Measurements from ENCODE around the gene ZFP92. TPM values are rescaled to one million over a fixed set of nuclear protein-coding genes. Genes with fewer than 3 reads are reported as not detected.

The ZFP92 gene
- total RNA-seq, 6 donors from 2014 or later, result 2.7 to 5.1 (median 3.7) TPM

DNA sequence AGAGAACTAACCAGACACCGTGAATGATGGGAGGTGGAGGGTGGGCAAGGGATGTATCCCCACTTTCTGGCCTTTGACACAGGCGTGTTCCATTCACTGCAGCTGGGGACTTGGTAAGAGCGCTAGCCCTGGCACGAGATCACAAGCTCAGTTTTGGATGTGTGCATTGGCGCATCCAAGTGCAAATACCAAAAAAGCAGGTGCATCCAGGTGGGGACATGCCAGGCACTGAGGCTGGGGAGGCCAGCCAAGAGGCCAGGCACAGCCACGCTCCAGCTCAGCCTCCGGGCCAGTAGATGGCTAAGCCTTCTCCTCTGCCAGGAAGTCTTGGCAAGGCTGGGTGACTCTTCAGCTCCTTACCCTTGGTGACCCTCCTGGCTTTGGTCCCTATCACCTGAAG lies 4.4 kb upstream of the ZFP92 start:
- WGBS, 2 donors, result 79 to 90% methylated on average over 5 to 6 of the region's 7 CpGs
- no peak overlapping the region for H3K27ac ChIP-seq
- ATAC-seq (ENCODE audit: low FRiP score in 2 of 2) (no peak), DNase-seq (no peak)
- H3K27me3 ChIP-seq, result no peaks in the 10 kb centered on the region
- H3K4me1 ChIP-seq, result peaks cover 0 to 4% (median 2%) of the 10 kb centered on the region in 4 donors
- H3K4me3 ChIP-seq, result no peak overlapping the region
- no peaks in the 10 kb centered on the region for H3K36me3 ChIP-seq
- TF ChIP-seq CTCF (IDR thresholded peaks at IDR 0.05), result no peak
- H3K9me3 ChIP-seq, result no peaks in the 10 kb centered on the region

GRCh38 chrX:153407736-153408135 lies 3.5 kb upstream of the ZFP92 start:
- WGBS, 2 donors, result 62% methylated on average over 3 of the region's 3 CpGs; no CpG with 5 or more reads in 1 of the 2 donors
- no peaks in the 10 kb centered on the region for H3K27me3 ChIP-seq
- DNase-seq (no peak), ATAC-seq (ENCODE audit: low FRiP score in 2 of 2) (no peak)
- H3K27ac ChIP-seq, result no peak overlapping the region
- no peaks in the 10 kb centered on the region for H3K9me3 ChIP-seq
- H3K4me3 ChIP-seq, result no peak overlapping the region
- H3K36me3 ChIP-seq, result no peaks in the 10 kb centered on the region
- TF ChIP-seq POLR2A (IDR thresholded peaks at IDR 0.05) (no peak), POLR2AphosphoS5 (IDR thresholded peaks at IDR 0.05) (no peak), EP300 (IDR thresholded peaks at IDR 0.05) (no peak), CTCF (IDR thresholded peaks at IDR 0.05) (no peak)
- peaks cover 0 to 6% (median 3%) of the 10 kb centered on the region in 4 donors for H3K4me1 ChIP-seq

DNA sequence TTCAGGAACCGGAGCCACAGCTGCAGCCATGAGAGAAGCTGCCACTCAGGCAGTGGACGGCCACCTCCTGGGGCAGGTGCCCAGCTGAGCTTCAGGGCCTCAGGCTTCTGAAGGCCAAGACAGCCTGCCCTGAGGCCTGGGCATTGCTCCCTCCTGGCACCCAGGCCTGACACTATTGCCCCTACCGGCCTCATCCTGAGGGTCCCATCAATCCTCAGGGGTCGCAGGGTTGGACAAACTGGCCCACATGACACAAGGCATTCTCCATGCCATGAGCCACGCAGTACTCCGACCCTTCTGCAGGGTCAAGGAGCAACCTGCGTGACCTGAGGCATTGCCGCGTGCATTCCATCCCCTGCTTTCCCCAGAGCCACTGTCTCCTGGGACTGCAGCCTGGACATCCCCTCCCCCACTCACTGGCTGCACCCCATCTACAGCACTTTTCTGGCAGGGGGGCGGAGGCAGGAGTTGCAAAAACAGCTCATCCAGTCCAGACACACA lies 3.0 kb upstream of the ZFP92 start:
- Histone ChIP-seq H3K4me1 (peaks cover 0 to 10% (median 3%) of the 10 kb centered on the region in 4 donors), H3K36me3 (no peaks in the 10 kb centered on the region), H3K27me3 (no peaks in the 10 kb centered on the region), H3K27ac (no peak overlapping the region), H3K4me3 (no peak overlapping the region), H3K9me3 (no peaks in the 10 kb centered on the region)
- TF ChIP-seq POLR2AphosphoS5 (IDR thresholded peaks at IDR 0.05) (no peak), POLR2A (IDR thresholded peaks at IDR 0.05) (no peak), EP300 (IDR thresholded peaks at IDR 0.05) (no peak), CTCF (IDR thresholded peaks at IDR 0.05) (no peak)
- 73 to 100% methylated on average over 1 to 10 of the region's 10 CpGs for WGBS, 2 donors
- ATAC-seq (ENCODE audit: low FRiP score in 2 of 2) (no peak), DNase-seq (no peak)

DNA sequence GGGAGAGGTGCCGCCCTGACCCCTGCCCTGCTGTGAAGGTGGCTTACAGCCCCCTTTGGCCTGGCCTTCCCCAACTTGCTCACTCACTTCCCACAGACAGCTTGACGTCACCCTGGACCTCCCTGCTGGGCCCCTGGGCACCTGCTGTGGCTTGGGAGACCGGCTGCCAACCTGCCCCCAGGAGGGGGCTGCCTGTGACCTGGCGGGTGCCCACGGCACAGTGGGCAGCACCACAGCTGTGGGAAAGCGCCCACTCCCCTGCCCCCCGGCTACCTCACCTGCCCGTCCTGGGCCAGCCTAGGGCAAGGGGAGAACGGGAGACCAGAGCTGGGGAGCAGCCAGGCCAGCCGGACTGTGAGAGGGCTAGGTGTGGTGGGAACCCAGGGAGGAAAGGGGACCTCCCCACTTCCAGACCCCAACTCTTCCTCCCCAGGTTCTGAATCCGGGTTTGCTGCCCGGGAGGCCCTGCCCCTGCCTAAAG lies 2.4 kb upstream of the ZFP92 start:
- ATAC-seq (ENCODE audit: low FRiP score in 2 of 2) (no peak), DNase-seq (no peak)
- H3K27ac ChIP-seq, result no peak overlapping the region
- H3K27me3 ChIP-seq, result no peaks in the 10 kb centered on the region
- H3K9me3 ChIP-seq, result no peaks in the 10 kb centered on the region
- WGBS, 2 donors, result 91% methylated on average over 12 of the region's 12 CpGs; no CpG with 5 or more reads in 1 of the 2 donors
- H3K36me3 ChIP-seq, result no peaks in the 10 kb centered on the region
- H3K4me1 ChIP-seq, result peaks cover 0 to 10% (median 3%) of the 10 kb centered on the region in 4 donors
- TF ChIP-seq POLR2AphosphoS5 (IDR thresholded peaks at IDR 0.05) (no peak), CTCF (IDR thresholded peaks at IDR 0.05) (no peak), POLR2A (IDR thresholded peaks at IDR 0.05) (no peak), EP300 (IDR thresholded peaks at IDR 0.05) (no peak)
- H3K4me3 ChIP-seq, result no peak overlapping the region

- WGBS, 2 donors, result 89 to 91% methylated on average over 16 to 27 of the region's 30 CpGs
- ATAC-seq (ENCODE audit: low FRiP score in 2 of 2), result no peak
- no peaks in the 10 kb centered on the region for H3K36me3 ChIP-seq
- no peaks in the 10 kb centered on the region for H3K27me3 ChIP-seq
- no peak overlapping the region for H3K4me3 ChIP-seq
- no peak for DNase-seq
- H3K9me3 ChIP-seq, result no peaks in the 10 kb centered on the region
- no peak overlapping the region for H3K27ac ChIP-seq
- TF ChIP-seq POLR2A (IDR thresholded peaks at IDR 0.05), result no peak
- H3K4me1 ChIP-seq, result peaks cover 0 to 11% (median 4%) of the 10 kb centered on the region in 4 donors
Measured at GRCh38 chrX:153409414-153410101, 1.7 kb upstream of the ZFP92 start.

All from upper lobe of left lung (tissue), 6 donors.